Esophagus (tissue), 2 donors: Measurements from ENCODE around the gene CXCL5. TPM values are rescaled to one million over a fixed set of nuclear protein-coding genes. Genes with fewer than 3 reads are reported as not detected.

Experiments
- H3K27ac ChIP-seq, 2 donors: one replicate each; pipeline ENCODE4 v1.5.1; 2013; ENCODE audit warnings: low read depth in 2 of 2, mild to moderate bottlenecking in 2 of 2, inconsistent platforms in 1 of 2, low read length in 1 of 2, moderate library complexity in 1 of 2
- H3K27me3 ChIP-seq, 2 donors: one replicate each; pipeline ENCODE4 v1.6.1; 2013; ENCODE audit warnings: low read length in 2 of 2, control low read depth in 1 of 2, mild to moderate bottlenecking in 1 of 2; ENCODE audit not compliant: insufficient read depth in 2 of 2, control insufficient read depth in 1 of 2
- H3K36me3 ChIP-seq, 2 donors: one replicate each; pipeline ENCODE4 v1.6.1; 2013; ENCODE audit warnings: low read length in 1 of 2; ENCODE audit not compliant: control insufficient read depth in 2 of 2, insufficient read depth in 2 of 2
- H3K4me1 ChIP-seq, 2 donors: one replicate each; pipeline ENCODE4 v1.6.1; 2013; ENCODE audit warnings: low read length in 1 of 2; ENCODE audit not compliant: control insufficient read depth in 2 of 2, insufficient read depth in 2 of 2
- H3K4me3 ChIP-seq, 2 donors: one replicate each; pipeline ENCODE4 v1.5.1; 2013; ENCODE audit warnings: low read length in 2 of 2, mild to moderate bottlenecking in 2 of 2, low read depth in 1 of 2, moderate library complexity in 1 of 2
- H3K9me3 ChIP-seq, 2 donors: one replicate each; pipeline ENCODE4 v1.6.1; 2013; ENCODE audit warnings: mild to moderate bottlenecking in 2 of 2, low read depth in 1 of 2, low read length in 1 of 2, moderate library complexity in 1 of 2; ENCODE audit not compliant: control insufficient read depth in 2 of 2, insufficient read depth in 1 of 2
- WGBS, 2 donors: extraction: QIAGEN DNeasy Blood & Tissue Kit; methylation state at CpG; one replicate each; pipeline ENCODE4 v1.1.7; 2013; 5-methylcytosine and 5-hydroxymethylcytosine counted together
- polyA plus RNA-seq, 2 donors: library from polyadenylated mRNA; stranded (reverse); fragments of 200-250 nt; gene quantifications; one replicate each; pipeline ENCODE4 v1.2.3, GENCODE V29; 2013
- donor health status: healthy with polysubstance abuse.
- donor health status: Bipolar disorder and iron deficiency.

Gene CXCL5
- under 1 TPM; 0.01 to 0.14 TPM for polyA plus RNA-seq

GRCh38 chr4:73998040-73999011, at the start of gene CXCL5:
TSS of gene CXCL5 (minus strand) at chr4:73998677. CDS start at chr4:73998581, 96 bp downstream.
- no peaks in the 10 kb centered on the region for H3K36me3 ChIP-seq
- H3K27ac ChIP-seq = no peak within 1 kb of the TSS
- H3K4me3 ChIP-seq = peak within 1 kb of the TSS; percentile 21 to 32
- H3K4me1 ChIP-seq = peaks cover 4% of the 10 kb centered on the region in 2 donors
- H3K9me3 ChIP-seq = no peaks in the 10 kb centered on the region
- WGBS, 2 donors = 16 to 21% methylated on average over 46 of the region's 46 CpGs
- H3K27me3 ChIP-seq = no peaks in the 10 kb centered on the region

- no peaks in the 10 kb centered on the region for H3K36me3 ChIP-seq
- no peak overlapping the region for H3K27ac ChIP-seq
- H3K27me3 ChIP-seq = no peaks in the 10 kb centered on the region
- H3K9me3 ChIP-seq = no peaks in the 10 kb centered on the region
- 71 to 74% methylated on average over 1 of the region's 1 CpG for WGBS, 2 donors
- H3K4me1 ChIP-seq = no peaks in the 10 kb centered on the region
- no peak overlapping the region for H3K4me3 ChIP-seq
Observed at GRCh38 chr4:74047152-74047551, 48.7 kb upstream of the CXCL5 start.

GRCh38 chr4:74045772-74046171, 47.3 kb upstream of the CXCL5 start:
- 89 to 95% methylated on average over 2 of the region's 2 CpGs for WGBS, 2 donors
- H3K9me3 ChIP-seq = no peaks in the 10 kb centered on the region
- H3K4me1 ChIP-seq = no peaks in the 10 kb centered on the region
- no peaks in the 10 kb centered on the region for H3K27me3 ChIP-seq
- H3K36me3 ChIP-seq = no peaks in the 10 kb centered on the region
- H3K27ac ChIP-seq = no peak overlapping the region
- H3K4me3 ChIP-seq = no peak overlapping the region

- Histone ChIP-seq H3K27ac (no peak overlapping the region), H3K27me3 (no peaks in the 10 kb centered on the region), H3K4me1 (no peaks in the 10 kb centered on the region), H3K36me3 (no peaks in the 10 kb centered on the region), H3K4me3 (no peak overlapping the region), H3K9me3 (no peaks in the 10 kb centered on the region)
- WGBS, 2 donors = 65 to 66% methylated on average over 3 of the region's 3 CpGs
Observed at GRCh38 chr4:74045247-74045646, 46.8 kb upstream of the CXCL5 start.

GRCh38 chr4:74044677-74045076, 46.2 kb upstream of the CXCL5 start:
- no peaks in the 10 kb centered on the region for H3K36me3 ChIP-seq
- WGBS, 2 donors = 77 to 78% methylated on average over 3 of the region's 3 CpGs
- no peaks in the 10 kb centered on the region for H3K4me1 ChIP-seq
- no peak overlapping the region for H3K27ac ChIP-seq
- H3K9me3 ChIP-seq = no peaks in the 10 kb centered on the region
- H3K27me3 ChIP-seq = no peaks in the 10 kb centered on the region
- no peak overlapping the region for H3K4me3 ChIP-seq

GRCh38 chr4:74042681-74043080, 44.2 kb upstream of the CXCL5 start:
- H3K9me3 ChIP-seq = no peaks in the 10 kb centered on the region

GRCh38 chr4:74041418-74041817, 42.9 kb upstream of the CXCL5 start:
- 25 to 27% methylated on average over 1 of the region's 1 CpG for WGBS, 2 donors
- no peaks in the 10 kb centered on the region for H3K36me3 ChIP-seq
- no peak overlapping the region for H3K27ac ChIP-seq
- H3K4me1 ChIP-seq = no peaks in the 10 kb centered on the region
- no peaks in the 10 kb centered on the region for H3K27me3 ChIP-seq
- no peaks in the 10 kb centered on the region for H3K9me3 ChIP-seq
- no peak overlapping the region for H3K4me3 ChIP-seq

More at GRCh38 chr4:74042681-74043080, 44.2 kb upstream of the CXCL5 start:
- no peaks in the 10 kb centered on the region for H3K4me1 ChIP-seq
- H3K36me3 ChIP-seq = no peaks in the 10 kb centered on the region
- H3K27me3 ChIP-seq = no peaks in the 10 kb centered on the region
- H3K27ac ChIP-seq = no peak overlapping the region
- WGBS, 2 donors = 64 to 65% methylated on average over 2 of the region's 2 CpGs
- no peak overlapping the region for H3K4me3 ChIP-seq

- 22 to 23% methylated on average over 4 of the region's 4 CpGs for WGBS, 2 donors
- peak overlapping the region in 1 of 2 donors; percentile 73 for H3K4me3 ChIP-seq
- no peaks in the 10 kb centered on the region for H3K36me3 ChIP-seq
- no peaks in the 10 kb centered on the region for H3K4me1 ChIP-seq
- no peak overlapping the region for H3K27ac ChIP-seq
- no peaks in the 10 kb centered on the region for H3K27me3 ChIP-seq
- no peaks in the 10 kb centered on the region for H3K9me3 ChIP-seq
Observed at GRCh38 chr4:74039315-74039763, 40.9 kb upstream of the CXCL5 start.

GRCh38 chr4:74038425-74039314, 40.2 kb upstream of the CXCL5 start, which contains the start of gene CXCL3:
TSS of gene CXCL3 (minus strand) at chr4:74038689. CDS start at chr4:74038611, 78 bp downstream.
- Histone ChIP-seq H3K4me1 (no peaks in the 10 kb centered on the region), H3K27ac (peak within 1 kb of the TSS in 1 of 2 donors; percentile 7), H3K27me3 (no peaks in the 10 kb centered on the region), H3K4me3 (peak within 1 kb of the TSS; percentile 62 to 73), H3K36me3 (no peaks in the 10 kb centered on the region), H3K9me3 (no peaks in the 10 kb centered on the region)
- 1 to 2% methylated on average over 50 to 63 of the region's 64 CpGs for WGBS, 2 donors
